HG02840 (cell line): ENCODE data around the gene KCNA4.
"Not testable (repeated sequence)": the region's sequence is repeated elsewhere in the genome, so short reads cannot be mapped to it uniquely, and the experiment has no call there.

Experiments used
- ATAC-seq: cut with Tn5 transposase; IDR thresholded peaks from one replicate; pipeline ENCODE4 v1.9.1; 2021; ENCODE audit warnings: mild to moderate bottlenecking, moderate library complexity, moderate number of reproducible peaks; ENCODE audit not compliant: unreplicated experiment, low FRiP score

Gene KCNA4

DNA sequence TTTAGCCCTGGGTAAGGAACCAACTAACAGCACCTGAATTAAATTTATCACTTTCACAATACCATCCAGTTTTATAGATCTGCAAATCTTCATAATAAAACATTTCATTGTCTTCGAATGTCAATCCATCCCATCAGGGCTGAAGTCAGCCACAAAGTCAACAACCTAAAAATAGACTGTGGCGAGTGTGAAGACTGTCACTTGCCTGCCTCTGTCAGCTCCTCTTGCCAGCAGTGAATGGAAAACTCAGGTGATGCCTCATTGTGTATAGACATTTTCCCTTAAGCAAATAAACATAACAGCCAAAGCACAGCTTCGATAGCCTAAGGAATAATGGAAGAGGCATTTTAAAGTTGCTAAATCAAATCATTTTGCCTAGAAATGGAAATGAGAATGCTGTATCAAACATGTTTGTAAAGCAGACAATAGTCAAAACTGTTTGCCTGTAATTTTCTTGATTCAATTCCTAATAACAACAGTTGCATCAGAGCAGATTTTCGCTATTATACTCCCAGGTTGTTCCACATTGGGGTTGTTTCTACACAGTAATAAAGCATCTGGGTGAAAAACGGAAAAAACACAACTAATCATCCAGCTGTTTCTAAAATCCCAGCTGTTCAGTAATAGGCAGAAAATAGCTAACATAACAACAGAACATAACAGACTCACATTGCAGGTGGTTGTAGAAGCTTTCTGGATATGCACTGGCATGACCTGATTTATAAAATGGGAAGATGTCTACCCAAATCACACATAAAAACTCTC, 15.7 kb downstream of the KCNA4 start:
- no peak for ATAC-seq

DNA sequence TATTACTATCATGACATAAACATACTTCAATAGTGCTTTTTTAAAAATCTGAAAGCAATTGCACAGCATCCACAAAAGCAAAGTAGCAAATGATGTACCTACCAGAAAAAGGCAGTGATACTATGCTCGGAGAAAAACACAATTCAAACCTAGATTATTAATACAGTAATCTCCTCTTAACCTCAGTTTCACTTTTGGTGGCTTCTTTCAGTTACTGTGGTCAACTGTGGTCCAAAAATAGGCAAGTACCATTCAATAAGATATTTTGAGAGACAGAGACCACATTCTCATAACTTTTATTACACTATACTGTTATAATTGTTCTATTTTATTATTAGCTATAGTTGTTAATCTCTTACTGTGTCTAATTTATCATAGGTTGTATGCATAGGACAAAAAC, 20.8 kb downstream of the KCNA4 start:
- no peak for ATAC-seq

DNA sequence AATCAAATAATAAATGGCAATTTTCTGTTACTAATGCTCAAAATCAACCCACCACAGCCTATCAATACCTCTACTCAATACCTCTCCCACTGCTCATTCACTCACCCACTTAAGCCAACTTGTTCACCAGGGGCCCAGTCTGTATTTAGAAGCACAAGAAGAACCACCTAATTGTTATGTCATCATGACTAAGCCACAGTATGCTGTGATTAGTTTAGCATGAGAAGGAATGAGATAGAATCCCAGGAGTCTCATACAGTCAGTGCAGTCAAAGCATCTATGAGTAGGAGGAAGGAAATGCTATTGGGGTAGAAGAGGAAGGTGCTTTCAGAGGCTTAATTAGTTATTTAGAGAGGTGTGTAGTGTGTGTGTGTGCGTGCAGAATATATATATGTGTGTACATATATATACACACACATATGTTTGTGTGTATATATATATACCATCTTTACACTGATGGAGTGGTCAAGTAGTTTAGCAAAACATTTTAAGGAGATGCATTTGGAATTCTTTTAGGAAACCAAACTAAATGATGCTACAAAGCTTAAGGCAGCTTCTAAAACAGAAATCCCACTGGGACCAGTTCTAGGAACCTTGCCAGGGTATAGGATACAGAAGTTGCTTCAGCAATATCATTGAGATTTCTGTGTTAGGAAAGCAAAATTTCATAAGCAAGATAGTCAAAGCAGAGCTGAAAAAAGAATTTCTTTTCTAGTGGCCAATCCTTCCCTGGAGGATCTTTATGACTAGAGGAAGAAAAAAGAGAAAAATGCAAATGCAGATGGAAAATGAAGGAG, 27.5 kb downstream of the KCNA4 start:
- ATAC-seq: no peak

DNA sequence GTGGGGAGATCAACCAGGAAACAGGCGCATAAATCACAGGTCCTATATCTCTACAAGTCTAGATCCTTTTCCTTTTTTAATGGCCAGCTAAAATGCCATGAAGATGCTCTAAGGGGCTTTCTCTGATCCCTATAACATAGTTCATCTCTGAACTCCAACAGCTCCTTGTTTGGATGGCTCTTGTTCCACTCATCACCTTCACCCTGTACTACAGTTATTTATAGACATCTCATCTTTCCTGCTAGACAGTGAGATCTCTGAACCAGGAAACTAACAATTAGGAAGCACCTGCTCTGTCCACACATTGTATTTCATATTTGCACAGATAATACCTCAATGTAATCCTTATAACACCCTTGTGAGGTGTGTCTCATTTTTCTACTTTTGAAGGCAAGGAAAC, 31.6 kb downstream of the KCNA4 start:
- ATAC-seq: no peak

DNA sequence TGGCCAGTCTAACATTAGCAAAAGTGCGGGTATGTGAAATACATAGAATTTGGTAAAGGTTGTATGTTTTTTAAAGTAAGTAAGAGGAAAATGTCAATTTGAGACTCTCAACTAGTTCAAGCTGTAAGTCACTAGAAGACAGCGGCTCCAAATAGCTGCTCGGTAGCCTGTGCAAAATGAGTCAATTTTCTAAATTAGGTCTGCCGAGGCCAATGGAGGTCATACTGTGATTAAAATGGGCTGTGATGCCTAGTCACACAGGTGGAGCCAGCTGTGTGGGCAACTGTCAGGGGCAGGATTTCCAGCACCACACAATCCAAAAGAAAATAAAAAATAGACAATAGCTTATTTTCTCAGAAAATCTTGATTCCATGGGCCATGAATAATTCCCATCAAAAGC, 32.3 kb downstream of the KCNA4 start:
- no peak for ATAC-seq

DNA sequence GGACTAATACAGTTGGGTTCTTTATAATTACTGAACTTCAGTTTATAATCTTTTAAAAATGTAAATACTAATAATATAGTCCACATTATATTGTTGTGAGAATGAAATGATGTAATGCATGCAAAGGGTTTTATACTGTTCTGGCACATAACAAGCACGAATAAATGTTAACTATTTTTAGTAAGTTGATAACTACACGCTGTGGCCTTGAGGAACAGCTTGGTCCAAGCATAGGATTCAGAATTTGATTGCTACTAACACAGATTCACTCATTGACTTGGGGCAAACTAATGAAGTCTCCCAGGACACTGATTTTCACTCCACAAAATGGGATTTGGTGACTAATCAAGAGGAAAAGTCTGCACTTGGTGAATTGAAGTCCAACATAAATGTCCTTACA, 38.3 kb downstream of the KCNA4 start:
- ATAC-seq: no peak

DNA sequence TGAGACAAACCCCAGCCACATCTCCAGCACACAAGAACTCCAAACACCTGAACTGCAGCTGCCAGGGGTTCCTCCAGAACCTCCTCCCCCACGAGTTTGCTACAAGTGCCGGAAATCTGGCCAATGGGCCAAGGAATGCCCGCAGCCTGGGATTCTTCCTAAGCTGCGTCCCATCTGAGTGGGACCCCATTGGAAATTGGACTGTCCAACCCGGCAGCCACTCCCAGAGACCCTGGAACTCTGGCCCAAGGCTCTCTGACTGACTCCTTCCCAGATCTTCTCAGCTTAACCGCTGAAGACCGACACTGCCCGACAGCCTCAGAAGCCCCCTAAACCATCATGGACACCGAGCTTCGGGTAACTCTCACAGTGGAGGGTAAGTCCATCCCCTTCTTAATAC, 41.2 kb downstream of the KCNA4 start:
- not testable (repeated sequence) for ATAC-seq

DNA sequence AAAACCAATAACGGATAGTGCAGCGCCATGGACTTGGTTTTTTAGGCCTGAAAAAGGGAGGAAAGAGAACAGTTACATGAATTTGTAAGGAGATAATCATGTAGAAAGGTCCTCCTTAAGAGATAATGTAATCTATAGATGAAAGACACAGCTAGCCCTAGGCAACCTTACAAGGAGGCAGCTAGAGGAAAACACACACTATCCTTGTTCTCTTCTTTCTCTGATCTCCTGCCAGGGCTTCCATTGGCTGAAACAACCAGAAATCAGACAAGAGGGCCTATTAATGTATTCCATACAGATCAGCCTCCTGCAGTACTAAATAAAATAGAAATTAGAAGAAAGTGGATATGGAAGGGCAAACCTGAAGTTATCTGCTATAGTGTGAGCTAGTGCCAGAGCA, 53.0 kb downstream of the KCNA4 start:
- ATAC-seq: no peak

DNA sequence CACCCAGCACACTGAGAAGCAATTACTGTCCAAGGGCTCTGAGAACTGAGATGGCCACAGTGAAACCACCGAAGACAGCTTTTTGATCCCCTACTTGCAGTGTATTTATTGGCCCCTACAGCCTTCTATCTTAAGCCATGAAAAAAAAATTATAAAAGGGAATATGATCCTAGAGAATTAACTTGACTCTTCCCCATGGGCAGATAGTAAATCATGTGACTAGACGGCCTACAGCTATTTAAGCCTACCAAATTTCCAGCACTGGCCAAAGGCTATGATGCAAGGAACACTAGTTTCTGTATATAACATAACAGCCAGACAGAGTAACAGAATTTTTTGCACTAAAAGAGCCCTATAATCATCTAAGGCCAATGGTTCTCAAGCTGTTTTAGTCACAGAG, 53.8 kb downstream of the KCNA4 start:
- ATAC-seq: no peak

DNA sequence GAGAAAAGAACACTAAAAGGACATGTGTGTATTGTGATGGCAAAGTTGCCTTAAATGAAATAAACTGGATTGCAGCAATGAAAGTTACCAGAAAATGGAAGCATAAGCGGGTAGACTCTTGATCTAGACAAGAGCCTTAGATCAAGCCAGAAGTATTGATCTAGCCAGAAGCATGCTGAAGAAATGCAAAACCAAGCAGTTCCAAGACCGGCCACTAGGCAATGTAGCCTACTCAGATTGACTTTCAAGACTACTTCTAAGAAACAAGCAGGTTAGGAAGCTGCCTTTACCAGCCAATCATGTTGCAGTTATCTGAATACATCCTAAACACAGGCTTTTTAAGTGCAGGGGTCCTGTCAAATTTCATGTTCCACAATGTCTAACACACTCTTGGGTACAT, 54.6 kb downstream of the KCNA4 start:
- no peak for ATAC-seq
